Measurements from ENCODE around the gene ARHGDIA. TPM values are rescaled to one million over a fixed set of nuclear protein-coding genes. Genes with fewer than 3 reads are reported as not detected.
"Not testable (repeated sequence)": the region's sequence is repeated elsewhere in the genome, so short reads cannot be mapped to it uniquely, and the experiment has no call there.

Gene ARHGDIA
- 299 TPM for polyA plus RNA-seq (2013, experiment 1 of 2)
- polyA plus RNA-seq (2013, experiment 2 of 2) = 262 TPM

- H3K4me3 ChIP-seq (ENCODE audit: extremely low read depth, insufficient read depth, low read length, poor library complexity, severe bottlenecking) = peak within 1 kb of the TSS; percentile 86
- peak within 1 kb of the TSS; percentile 93 for H3K27ac ChIP-seq (ENCODE audit: low read depth, low read length, severe bottlenecking)
- WGBS, 2 experiments (ENCODE audit: insufficient coverage in 2 of 2) = 0% methylated on average over 35 to 38 of the region's 64 CpGs
- H3K9me3 ChIP-seq (ENCODE audit: control insufficient read depth, low read length) = no peaks in the 10 kb centered on the region
- peaks cover 32% of the 10 kb centered on the region for H3K4me1 ChIP-seq (ENCODE audit: control insufficient read depth, insufficient read depth, low read length, poor library complexity, severe bottlenecking)
- H3K36me3 ChIP-seq (ENCODE audit: control insufficient read depth, insufficient read depth, low read length) = peaks cover 38% of the 10 kb centered on the region
These were observed at the start of gene ARHGDIA for GRCh38 chr17:81870981-81871386. Gene ARHGDIA (minus strand): TSS chr17:81871337. CDS start chr17:81869930, 1,407 bp downstream.

- no peak overlapping the region for H3K27ac ChIP-seq (ENCODE audit: low read depth, low read length, severe bottlenecking)
- peaks cover 55% of the 10 kb centered on the region for H3K36me3 ChIP-seq (ENCODE audit: control insufficient read depth, insufficient read depth, low read length)
- H3K9me3 ChIP-seq (ENCODE audit: control insufficient read depth, low read length) = no peaks in the 10 kb centered on the region
- peaks cover 13% of the 10 kb centered on the region for H3K4me1 ChIP-seq (ENCODE audit: control insufficient read depth, insufficient read depth, low read length, poor library complexity, severe bottlenecking)
- H3K4me3 ChIP-seq (ENCODE audit: extremely low read depth, insufficient read depth, low read length, poor library complexity, severe bottlenecking) = no peak overlapping the region
- 91 to 97% methylated on average over 8 to 13 of the region's 15 CpGs for WGBS, 2 experiments (ENCODE audit: insufficient coverage in 2 of 2)
These were observed 47.9 kb upstream of the ARHGDIA start for GRCh38 chr17:81918832-81919545.

- WGBS, 2 experiments (ENCODE audit: insufficient coverage in 2 of 2) = 0 to 72% methylated on average over 1 to 4 of the region's 9 CpGs
- not testable (repeated sequence) for H3K4me1 ChIP-seq (ENCODE audit: control insufficient read depth, insufficient read depth, low read length, poor library complexity, severe bottlenecking); H3K27ac ChIP-seq (ENCODE audit: low read depth, low read length, severe bottlenecking)
These were observed 47.2 kb upstream of the ARHGDIA start for GRCh38 chr17:81918333-81918669.

GRCh38 chr17:81917565-81918332 lies 46.6 kb upstream of the ARHGDIA start, which contains the start of gene SIRT7:
Gene SIRT7 (minus strand): TSS chr17:81918176. CDS start chr17:81918131, 45 bp downstream.
- Histone ChIP-seq H3K36me3 (ENCODE audit: control insufficient read depth, insufficient read depth, low read length) (peaks cover 65% of the 10 kb centered on the region), H3K9me3 (ENCODE audit: control insufficient read depth, low read length) (no peaks in the 10 kb centered on the region), H3K4me1 (ENCODE audit: control insufficient read depth, insufficient read depth, low read length, poor library complexity, severe bottlenecking) (peaks cover 7% of the 10 kb centered on the region), H3K4me3 (ENCODE audit: extremely low read depth, insufficient read depth, low read length, poor library complexity, severe bottlenecking) (peak within 1 kb of the TSS; percentile 65), H3K27ac (ENCODE audit: low read depth, low read length, severe bottlenecking) (no peak within 1 kb of the TSS)
- WGBS, 2 experiments (ENCODE audit: insufficient coverage in 2 of 2) = 1 to 2% methylated on average over 58 to 82 of the region's 94 CpGs

More at GRCh38 chr17:81918333-81918669, 47.2 kb upstream of the ARHGDIA start:
- H3K4me3 ChIP-seq (ENCODE audit: extremely low read depth, insufficient read depth, low read length, poor library complexity, severe bottlenecking); H3K9me3 ChIP-seq (ENCODE audit: control insufficient read depth, low read length): not testable (repeated sequence)
- H3K36me3 ChIP-seq (ENCODE audit: control insufficient read depth, insufficient read depth, low read length) = peaks cover 62% of the 10 kb centered on the region

GRCh38 chr17:81916234-81917001 lies 45.3 kb upstream of the ARHGDIA start:
- Histone ChIP-seq H3K27ac (ENCODE audit: low read depth, low read length, severe bottlenecking) (no peak overlapping the region), H3K9me3 (ENCODE audit: control insufficient read depth, low read length) (no peaks in the 10 kb centered on the region), H3K4me1 (ENCODE audit: control insufficient read depth, insufficient read depth, low read length, poor library complexity, severe bottlenecking) (peaks cover 7% of the 10 kb centered on the region), H3K36me3 (ENCODE audit: control insufficient read depth, insufficient read depth, low read length) (peaks cover 66% of the 10 kb centered on the region), H3K4me3 (ENCODE audit: extremely low read depth, insufficient read depth, low read length, poor library complexity, severe bottlenecking) (peak overlapping the region; percentile 65)
- 86 to 95% methylated on average over 16 to 17 of the region's 21 CpGs for WGBS, 2 experiments (ENCODE audit: insufficient coverage in 2 of 2)

- H3K27ac ChIP-seq (ENCODE audit: low read depth, low read length, severe bottlenecking) = no peak overlapping the region
- 92 to 97% methylated on average over 11 to 12 of the region's 12 CpGs for WGBS, 2 experiments (ENCODE audit: insufficient coverage in 2 of 2)
- H3K4me3 ChIP-seq (ENCODE audit: extremely low read depth, insufficient read depth, low read length, poor library complexity, severe bottlenecking) = no peak overlapping the region
- peaks cover 7% of the 10 kb centered on the region for H3K4me1 ChIP-seq (ENCODE audit: control insufficient read depth, insufficient read depth, low read length, poor library complexity, severe bottlenecking)
- H3K36me3 ChIP-seq (ENCODE audit: control insufficient read depth, insufficient read depth, low read length) = peaks cover 57% of the 10 kb centered on the region
- no peaks in the 10 kb centered on the region for H3K9me3 ChIP-seq (ENCODE audit: control insufficient read depth, low read length)
These were observed 44.2 kb upstream of the ARHGDIA start for GRCh38 chr17:81915331-81915730.

GRCh38 chr17:81914103-81914850 lies 43.1 kb upstream of the ARHGDIA start:
- 93 to 96% methylated on average over 31 to 32 of the region's 36 CpGs for WGBS, 2 experiments (ENCODE audit: insufficient coverage in 2 of 2)
- Histone ChIP-seq H3K36me3 (ENCODE audit: control insufficient read depth, insufficient read depth, low read length) (peaks cover 56% of the 10 kb centered on the region), H3K9me3 (ENCODE audit: control insufficient read depth, low read length) (no peaks in the 10 kb centered on the region), H3K27ac (ENCODE audit: low read depth, low read length, severe bottlenecking) (no peak overlapping the region), H3K4me1 (ENCODE audit: control insufficient read depth, insufficient read depth, low read length, poor library complexity, severe bottlenecking) (peaks cover 10% of the 10 kb centered on the region), H3K4me3 (ENCODE audit: extremely low read depth, insufficient read depth, low read length, poor library complexity, severe bottlenecking) (no peak overlapping the region)

- Histone ChIP-seq H3K27ac (ENCODE audit: low read depth, low read length, severe bottlenecking) (no peak overlapping the region), H3K4me3 (ENCODE audit: extremely low read depth, insufficient read depth, low read length, poor library complexity, severe bottlenecking) (no peak overlapping the region), H3K36me3 (ENCODE audit: control insufficient read depth, insufficient read depth, low read length) (peaks cover 59% of the 10 kb centered on the region), H3K4me1 (ENCODE audit: control insufficient read depth, insufficient read depth, low read length, poor library complexity, severe bottlenecking) (peaks cover 10% of the 10 kb centered on the region), H3K9me3 (ENCODE audit: control insufficient read depth, low read length) (no peaks in the 10 kb centered on the region)
- 94 to 97% methylated on average over 27 to 30 of the region's 31 CpGs for WGBS, 2 experiments (ENCODE audit: insufficient coverage in 2 of 2)
These were observed 42.4 kb upstream of the ARHGDIA start for GRCh38 chr17:81913394-81914102.

- H3K4me3 ChIP-seq (ENCODE audit: extremely low read depth, insufficient read depth, low read length, poor library complexity, severe bottlenecking) = no peak overlapping the region
- H3K36me3 ChIP-seq (ENCODE audit: control insufficient read depth, insufficient read depth, low read length) = peaks cover 68% of the 10 kb centered on the region
- 94 to 97% methylated on average over 25 to 26 of the region's 32 CpGs for WGBS, 2 experiments (ENCODE audit: insufficient coverage in 2 of 2)
- peaks cover 10% of the 10 kb centered on the region for H3K4me1 ChIP-seq (ENCODE audit: control insufficient read depth, insufficient read depth, low read length, poor library complexity, severe bottlenecking)
- no peak overlapping the region for H3K27ac ChIP-seq (ENCODE audit: low read depth, low read length, severe bottlenecking)
- H3K9me3 ChIP-seq (ENCODE audit: control insufficient read depth, low read length) = no peaks in the 10 kb centered on the region
These were observed 41.5 kb upstream of the ARHGDIA start for GRCh38 chr17:81912441-81913309.

Data from mesodermal cell (in vitro differentiated cells).